ENCODE results near the gene STX4.
"Not testable (repeated sequence)": the region's sequence is repeated elsewhere in the genome, so short reads cannot be mapped to it uniquely, and the experiment has no call there.

The STX4 gene

GRCh38 chr16:30998852-30999761 is 34.3 kb upstream of the STX4 start:
- peak in 1 of 2 experiments; percentile 38 for DNase-seq

GRCh38 chr16:31000671-31001382 is 32.5 kb upstream of the STX4 start:
- DNase-seq: no peak

GRCh38 chr16:31001507-31002249 is 31.7 kb upstream of the STX4 start:
- DNase-seq: no peak

GRCh38 chr16:31002250-31002700 is 31.1 kb upstream of the STX4 start:
- DNase-seq: no peak

GRCh38 chr16:31002862-31003341 is 30.5 kb upstream of the STX4 start:
- DNase-seq: no peak

GRCh38 chr16:31003744-31004143 is 29.6 kb upstream of the STX4 start:
- no peak for DNase-seq

- DNase-seq: no peak
Measured at GRCh38 chr16:31004658-31005057, 28.7 kb upstream of the STX4 start.

GRCh38 chr16:31005350-31006085 is 27.8 kb upstream of the STX4 start:
- peak in 1 of 2 experiments; percentile 48 for DNase-seq

- DNase-seq: peak in 1 of 2 experiments; percentile 79
Measured at GRCh38 chr16:31006086-31006385, 27.3 kb upstream of the STX4 start.

- no peak for DNase-seq
Measured at GRCh38 chr16:31006589-31006988, 26.8 kb upstream of the STX4 start.

- DNase-seq: no peak
Measured at GRCh38 chr16:31007684-31008083, 25.7 kb upstream of the STX4 start.

GRCh38 chr16:31008149-31008548 is 25.2 kb upstream of the STX4 start:
- no peak for DNase-seq

- DNase-seq: no peak
Measured at GRCh38 chr16:31008551-31008950, 24.8 kb upstream of the STX4 start.

- DNase-seq: no peak
Measured at GRCh38 chr16:31009120-31009519, 24.2 kb upstream of the STX4 start.

GRCh38 chr16:31009894-31010584 is 23.3 kb upstream of the STX4 start:
- no peak for DNase-seq

GRCh38 chr16:31010585-31011325 is 22.6 kb upstream of the STX4 start, which contains the start of gene STX1B:
Gene STX1B (minus strand): TSS chr16:31010638. CDS start chr16:31010396, 242 bp downstream.
- peak; percentile 68 to 86 for DNase-seq

GRCh38 chr16:31011815-31012214 is 21.5 kb upstream of the STX4 start:
- DNase-seq: not testable (repeated sequence)

- DNase-seq: not testable (repeated sequence)
Measured at GRCh38 chr16:31013292-31013691, 20.1 kb upstream of the STX4 start.

- peak; percentile 25 to 59 for DNase-seq
Measured at GRCh38 chr16:31016018-31016417, 17.3 kb upstream of the STX4 start.

GRCh38 chr16:31017756-31018155 is 15.6 kb upstream of the STX4 start:
- DNase-seq: not testable (repeated sequence)

GRCh38 chr16:31020536-31020935 is 12.8 kb upstream of the STX4 start:
- DNase-seq: no peak
